Stimulated activated CD4-positive, alpha-beta T cell treated with anti-CD3 and anti-CD28 coated beads, Interleukin-1b, Interleukin-23, amount 100 ng/mL, for 1 hour (primary cell): ENCODE data around the gene PI4KA.
"Not testable (repeated sequence)": the region's sequence is repeated elsewhere in the genome, so short reads cannot be mapped to it uniquely, and the experiment has no call there.

Source experiments
- DNase-seq, 2 donors: peaks; one replicate each; pipeline ENCODE4 v3.0.0-alpha.2; 2020; ENCODE audit warnings: low read depth in 2 of 2

Gene PI4KA

DNA sequence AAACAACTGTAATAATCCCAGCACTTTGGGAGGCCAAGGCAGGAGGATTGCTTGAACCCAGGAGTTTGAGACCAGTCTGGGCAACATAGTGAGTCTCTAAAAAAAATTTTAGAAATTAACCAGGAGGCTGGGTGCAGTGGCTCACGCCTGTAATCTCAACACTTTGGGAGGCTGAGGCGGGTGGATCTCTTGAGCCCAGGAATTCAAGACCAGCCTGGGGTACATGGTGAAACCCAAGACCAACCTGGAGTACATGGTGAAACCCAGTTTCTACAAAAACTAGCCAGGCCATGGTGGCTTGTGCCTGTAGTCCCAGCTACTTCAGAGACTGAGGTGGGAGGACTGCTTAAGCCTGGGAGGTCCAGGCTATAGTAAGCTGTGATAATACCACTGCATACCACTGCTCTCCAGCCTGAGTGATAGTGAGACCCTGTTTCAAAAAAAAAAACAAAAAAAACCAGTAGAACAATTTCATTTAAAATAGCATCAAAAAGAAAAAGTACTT, 11.2 kb downstream of the PI4KA start:
- no peak for DNase-seq

DNA sequence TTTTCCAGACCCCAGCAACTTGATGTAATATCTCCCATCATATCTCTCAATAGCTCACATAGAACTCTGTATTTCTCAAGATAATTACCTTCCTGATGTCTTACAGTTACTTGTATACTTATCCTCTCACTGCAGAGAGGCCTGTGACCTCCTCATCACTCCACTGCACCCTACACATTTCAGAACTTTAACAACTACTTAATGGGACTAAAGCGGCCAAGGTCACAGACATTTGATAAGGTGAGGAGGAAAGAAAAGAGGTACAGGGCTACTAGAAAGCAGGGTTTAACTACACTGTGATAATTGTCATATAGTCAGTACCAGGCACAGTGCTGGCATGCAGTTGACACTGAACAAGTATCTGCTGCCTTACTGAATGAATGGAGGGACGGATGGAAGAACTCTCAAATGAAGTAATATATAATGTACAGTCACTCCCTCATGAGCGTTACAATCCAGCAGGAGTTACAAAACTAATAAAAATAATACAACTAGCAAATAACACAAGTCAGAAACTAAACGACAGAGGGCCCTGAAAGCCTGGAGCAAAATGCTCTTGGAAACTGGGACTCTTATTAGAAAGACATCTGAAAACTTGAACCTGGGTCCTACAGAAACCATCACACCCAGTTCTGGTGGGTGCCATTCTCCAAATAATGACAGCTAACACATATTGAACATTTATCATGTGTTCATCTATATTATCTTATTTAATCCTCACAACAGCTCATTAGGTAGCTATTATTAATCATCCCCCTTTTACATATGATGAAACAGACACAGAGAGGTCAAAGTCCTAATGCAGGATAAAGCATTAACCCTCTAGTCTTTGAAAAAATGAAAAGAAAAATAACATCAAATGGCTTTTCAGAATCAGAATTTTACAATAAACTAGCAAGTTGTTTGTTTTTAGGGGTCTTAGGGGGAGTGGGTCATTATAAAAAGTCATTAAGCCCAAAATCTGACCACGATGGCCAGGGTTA, 14.3 kb downstream of the PI4KA start:
- DNase-seq: no peak

DNA sequence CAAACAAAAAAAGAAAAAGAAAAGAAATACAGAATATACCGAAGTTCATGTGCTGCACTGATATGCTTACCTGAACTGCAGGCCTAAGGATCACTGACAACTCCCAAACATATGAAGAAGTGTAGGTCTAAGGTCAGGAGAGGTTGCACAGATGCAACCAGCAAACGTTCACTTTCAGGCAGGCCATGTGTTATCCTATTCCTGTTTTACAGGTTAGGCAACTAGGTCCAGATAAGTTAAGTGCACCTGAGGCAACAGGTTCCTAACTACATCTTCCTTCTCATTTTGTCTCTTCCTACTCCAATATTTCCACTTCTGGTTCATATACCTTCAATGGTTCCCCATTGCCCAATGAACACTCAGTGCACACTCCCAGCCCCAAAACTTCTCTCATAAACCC, 15.1 kb downstream of the PI4KA start:
- no peak for DNase-seq

DNA sequence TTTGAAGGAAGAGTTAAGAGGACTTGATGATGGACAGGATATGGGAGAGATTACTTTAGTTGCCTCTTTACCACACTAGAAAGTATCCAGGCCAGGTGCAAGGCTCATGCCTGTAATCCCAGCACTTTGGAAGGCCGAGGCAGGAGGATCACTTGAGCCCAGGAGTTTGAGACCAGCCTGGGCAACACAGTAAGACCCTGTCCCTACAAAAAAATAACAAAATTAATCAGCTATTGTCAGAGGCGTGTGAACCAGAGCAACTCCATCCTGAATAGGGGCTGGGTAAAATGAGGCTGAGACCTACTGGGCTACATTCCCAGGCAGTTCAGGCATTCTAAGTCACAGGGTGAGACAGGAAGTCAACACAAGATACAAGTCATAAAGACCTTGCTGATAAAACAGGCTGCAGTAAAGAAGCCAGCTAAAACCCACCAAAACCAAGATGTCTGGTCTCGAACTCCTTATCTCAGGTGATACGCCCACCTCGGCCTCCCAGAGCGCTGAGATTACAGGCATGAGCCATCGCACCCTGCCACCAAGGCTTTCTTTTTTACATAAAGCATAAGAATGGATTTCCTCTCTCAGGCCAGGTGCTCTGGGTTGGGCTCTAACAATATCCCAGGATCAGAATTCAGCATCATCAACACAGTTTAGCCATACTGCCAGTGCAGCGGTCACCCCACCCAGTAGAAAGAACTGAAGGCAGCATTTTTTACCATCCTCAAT, 17.8 kb downstream of the PI4KA start:
- no peak for DNase-seq

DNA sequence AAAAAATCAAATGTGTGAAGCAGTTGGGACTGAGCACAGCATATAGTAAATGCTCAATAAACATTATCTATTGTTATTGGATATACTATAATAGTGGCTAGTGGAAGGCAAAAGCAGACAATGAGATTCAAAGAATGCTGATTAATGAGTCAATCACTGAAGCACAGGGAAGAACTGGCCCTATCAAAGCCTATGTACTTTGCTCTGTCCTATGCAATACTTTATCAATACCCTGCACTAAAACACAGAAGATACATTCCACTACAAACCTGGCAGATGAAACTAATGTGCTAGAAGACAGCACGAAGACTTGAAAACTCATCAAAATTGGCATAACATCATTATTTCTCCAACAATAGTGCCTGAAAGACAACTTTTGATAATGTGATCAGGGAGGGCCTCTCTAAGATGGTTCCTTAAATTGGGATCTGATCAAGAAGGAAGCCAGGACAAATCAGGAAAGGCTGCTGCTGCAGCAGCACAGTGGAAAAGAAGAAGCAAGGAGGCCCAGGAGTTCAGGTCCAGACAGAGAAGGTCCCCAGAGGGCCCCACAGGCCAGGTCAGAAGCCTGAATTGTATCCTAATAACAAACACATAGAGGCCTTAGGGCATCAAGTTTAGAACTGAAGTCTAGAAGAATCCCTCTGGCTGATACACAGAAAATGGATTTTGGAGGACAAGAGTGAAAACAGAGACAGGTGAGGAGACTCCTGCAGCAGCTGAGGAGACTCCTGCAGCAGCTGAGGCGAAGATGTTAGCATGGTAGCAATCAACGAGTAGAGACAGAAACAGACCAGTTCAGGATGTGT, 18.6 kb downstream of the PI4KA start:
- DNase-seq: no peak

DNA sequence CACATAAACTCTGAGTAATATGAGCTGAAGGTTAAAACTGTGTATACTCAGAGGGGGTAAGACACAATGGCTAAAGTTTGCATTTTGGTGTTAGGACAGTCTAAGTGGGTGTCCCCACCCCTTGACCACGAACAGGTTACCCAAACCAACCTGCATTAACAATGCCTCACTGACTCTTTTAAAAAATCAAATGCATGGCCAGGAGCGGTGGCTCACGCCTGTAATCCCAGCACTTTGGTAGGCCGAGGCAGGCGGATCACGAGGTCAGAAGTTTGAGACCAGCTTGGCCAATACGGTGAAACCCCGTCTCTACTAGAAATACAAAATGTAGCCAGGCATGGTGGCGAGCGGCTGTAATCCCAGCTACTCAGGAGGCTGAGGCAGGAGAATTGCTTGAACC, 19.3 kb downstream of the PI4KA start:
- DNase-seq: not testable (repeated sequence)

DNA sequence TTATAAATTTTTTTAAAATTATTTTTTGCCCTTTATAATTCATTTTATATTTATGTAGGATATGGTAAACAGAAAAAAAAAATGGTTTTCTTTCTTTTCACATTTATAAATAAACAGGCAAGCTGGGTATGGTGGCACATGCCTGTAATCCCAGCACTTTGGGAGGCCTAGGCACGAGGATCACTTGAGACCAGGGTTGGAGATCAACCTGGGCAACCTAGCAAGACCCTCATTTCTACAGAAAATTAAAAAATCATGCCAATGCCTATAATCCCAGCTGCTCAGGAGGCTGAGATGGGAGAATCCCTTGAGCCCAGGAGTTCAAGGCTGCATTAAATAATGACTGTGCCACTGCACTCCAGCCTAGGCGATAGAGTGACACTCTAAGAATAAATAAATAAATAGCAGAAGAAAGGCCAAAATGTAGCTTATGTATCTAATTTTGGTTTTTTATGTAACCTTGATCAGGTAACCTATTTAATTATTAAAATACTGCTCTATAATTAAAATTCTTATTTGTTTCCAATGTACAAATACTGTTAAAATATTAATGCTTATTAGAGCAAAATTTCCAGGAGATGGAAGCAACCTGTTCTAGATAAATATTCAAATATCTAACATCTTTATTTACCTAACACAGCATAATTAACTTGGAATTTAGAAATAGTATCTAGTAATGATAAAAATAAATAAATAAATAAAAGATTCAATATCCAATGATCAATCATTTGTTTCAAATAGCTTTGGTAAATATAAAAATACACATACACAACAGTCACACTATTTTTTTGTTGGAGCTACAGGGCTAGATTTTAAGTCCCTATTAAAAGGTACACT, 21.4 kb downstream of the PI4KA start:
- no peak for DNase-seq

DNA sequence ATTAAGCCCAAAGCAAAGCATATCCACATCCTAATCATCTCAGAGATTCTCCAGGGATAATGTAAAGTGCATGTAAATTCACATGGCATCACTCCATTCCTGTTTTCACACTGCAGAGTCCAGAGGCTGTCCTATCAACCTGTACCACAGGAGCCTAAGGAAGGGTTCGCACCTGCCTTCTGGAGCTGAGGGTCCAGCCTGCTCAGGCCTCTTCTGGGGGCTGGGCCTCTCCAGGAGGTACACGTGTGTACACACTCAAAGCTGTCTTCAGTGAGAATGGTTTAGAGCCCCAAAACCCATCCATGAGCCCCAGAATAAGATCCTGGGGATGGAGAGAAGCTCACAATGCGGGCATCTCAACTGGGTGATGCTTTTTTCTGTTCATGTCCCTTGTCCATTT, 23.9 kb downstream of the PI4KA start:
- no peak for DNase-seq

DNA sequence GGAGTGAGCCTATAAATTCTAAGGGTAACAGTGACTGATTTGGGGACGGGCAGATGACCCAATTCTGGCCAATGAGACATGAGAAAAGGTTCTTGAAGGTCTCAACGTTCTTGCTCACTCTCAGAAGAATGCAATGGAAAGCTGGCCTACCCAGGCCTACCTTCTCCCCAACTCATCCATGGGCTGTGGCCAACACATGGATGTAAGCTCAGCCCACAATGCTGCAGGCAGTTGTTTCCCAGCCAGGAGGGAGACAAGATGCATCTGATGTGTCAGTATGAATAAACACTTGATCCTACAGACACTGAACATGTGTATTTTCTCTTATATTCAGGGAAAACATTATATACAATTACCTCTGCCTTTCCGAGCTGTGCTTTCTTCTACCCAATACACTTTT, 24.4 kb downstream of the PI4KA start:
- DNase-seq: no peak

DNA sequence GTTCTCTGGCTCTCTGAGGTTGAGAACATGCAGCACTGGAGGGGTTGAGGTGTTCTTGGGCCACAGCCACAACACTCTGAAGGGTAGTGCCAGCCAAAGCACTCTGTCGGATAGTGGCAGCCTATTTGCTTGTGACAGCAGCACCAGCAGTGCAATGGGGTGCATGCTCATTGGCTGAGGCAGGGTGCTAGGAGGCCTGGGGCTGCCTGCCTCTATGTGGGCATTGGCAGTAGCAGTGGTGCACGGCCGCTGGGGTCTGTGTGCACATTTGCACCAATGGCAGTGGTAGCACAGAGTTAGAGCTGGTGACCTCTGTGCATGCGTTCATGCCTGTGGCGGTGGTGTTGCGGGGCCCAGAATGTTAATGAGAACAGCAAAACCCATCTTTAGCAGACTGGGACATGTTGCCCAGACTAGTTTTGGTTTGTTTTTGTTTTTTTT, 25.4 kb downstream of the PI4KA start:
- DNase-seq: no peak

DNA sequence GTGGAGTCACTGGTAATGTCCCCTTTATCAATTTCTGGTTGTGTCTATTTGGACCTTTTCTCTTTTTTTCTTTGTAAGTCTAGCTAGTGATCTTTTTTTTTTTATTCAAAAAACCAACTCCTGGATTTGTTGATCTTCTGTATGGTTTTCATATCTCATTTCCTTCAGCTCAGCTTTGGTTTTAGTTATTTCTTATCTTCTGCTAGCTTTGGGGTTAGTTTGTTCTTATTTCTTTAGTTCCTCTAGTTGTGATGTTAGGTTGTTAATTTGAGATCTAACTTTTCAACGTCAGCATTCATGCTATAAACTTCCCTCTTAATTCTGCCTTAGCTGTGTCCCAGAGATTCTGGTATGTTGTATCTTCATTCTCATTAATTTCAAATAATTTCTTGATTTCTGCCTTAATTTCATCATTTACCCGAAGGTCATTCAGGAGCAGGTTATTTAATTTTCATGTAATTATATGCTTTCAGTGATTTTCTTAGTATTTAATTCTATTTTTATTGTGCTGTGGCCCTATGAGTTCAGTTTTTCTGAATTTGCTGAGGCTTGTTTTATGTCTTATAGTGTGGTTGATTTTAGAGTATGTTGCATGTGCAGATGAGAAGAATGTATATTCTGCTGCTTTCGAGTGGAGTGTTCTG, 29.0 kb downstream of the PI4KA start:
- no peak for DNase-seq

DNA sequence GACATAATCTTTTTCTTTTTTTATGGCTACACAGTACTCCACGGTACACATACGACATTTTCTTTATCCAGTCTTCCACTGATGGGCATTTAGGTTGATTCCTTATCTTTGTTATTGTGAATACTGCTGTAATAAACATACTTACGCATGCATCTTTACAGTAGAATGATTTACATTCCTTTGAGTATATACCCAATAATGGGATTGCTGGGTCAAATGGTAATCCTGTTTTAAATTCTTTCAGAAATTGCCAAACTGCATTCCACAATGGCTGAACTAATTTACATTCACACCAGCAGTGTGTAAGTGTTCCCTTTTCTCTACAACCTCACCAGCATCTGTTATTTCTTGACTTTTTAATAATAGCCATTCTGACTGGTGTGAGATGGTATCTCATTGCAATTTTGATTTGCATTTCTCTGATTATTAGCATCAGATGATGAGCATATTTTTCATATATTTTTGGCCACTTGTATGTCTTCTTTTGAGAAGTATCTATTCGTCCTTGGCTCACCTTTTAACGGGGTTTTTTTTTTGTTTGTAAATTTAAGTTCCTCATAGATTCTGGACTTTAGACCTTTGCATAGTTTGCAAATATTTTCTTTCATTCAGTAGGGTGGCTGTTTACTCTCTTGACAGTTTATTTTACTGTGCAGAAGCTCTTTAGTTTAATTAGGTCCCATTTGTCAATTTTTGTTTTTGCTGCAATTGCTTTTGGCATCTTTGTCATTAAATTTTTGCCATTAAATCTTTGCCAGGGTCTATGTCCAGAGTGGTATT, 32.0 kb downstream of the PI4KA start:
- not testable (repeated sequence) for DNase-seq

DNA sequence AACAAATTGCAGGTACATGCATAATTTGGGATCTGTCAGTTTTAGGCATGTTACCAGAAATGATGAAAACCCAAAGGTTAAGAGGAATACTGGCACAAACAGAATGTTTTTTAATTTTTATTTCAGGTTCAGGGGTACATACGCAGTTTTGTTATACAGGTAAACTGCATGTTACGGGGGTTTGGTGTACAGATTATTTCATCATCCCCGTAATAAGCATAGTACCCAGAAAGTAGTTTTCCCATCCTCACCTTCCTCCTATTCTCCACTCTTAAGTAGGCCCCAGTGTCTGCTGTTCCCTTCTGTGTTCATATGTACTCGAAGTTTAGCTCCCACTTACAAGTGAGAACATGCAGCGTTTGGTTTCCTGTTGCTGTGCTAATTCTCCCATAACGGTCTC, 33.0 kb downstream of the PI4KA start:
- no peak for DNase-seq

DNA sequence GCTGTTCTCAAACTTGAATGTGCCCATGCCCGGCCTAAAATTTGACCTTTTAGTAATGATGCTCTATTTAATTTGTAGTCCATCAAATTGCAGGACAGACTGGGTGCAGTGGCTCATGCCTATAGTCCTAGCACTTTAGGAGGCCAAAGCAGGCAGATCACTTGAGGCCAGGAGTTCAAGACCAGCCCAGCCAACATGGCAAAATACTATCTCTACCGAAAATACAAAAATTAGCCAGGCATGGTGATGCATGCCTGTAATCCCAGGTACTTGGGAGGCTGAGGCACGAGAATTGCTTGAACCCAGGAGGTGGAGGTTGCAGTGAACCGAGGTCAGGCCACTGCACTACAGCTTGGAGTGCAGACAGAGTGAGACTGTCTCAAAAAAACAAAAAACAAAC, 33.4 kb downstream of the PI4KA start:
- not testable (repeated sequence) for DNase-seq

DNA sequence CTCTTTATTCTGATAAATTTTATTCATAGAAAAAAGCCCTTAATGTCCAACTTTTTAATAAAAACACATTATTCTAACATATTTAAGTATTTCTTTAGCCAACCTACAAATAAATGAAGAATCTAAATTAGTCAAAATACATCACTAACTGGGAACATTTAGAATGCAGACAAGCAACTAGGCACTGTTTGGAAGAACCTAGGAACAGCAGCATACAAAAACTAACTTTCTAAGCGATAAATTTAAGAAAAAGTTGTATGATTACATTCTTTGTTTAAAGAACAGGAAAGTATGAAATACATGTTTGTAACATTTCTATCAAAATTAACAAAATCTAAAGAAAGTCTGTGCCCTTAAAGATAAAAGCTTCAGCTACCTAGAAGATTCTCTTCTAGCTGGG, 35.3 kb downstream of the PI4KA start:
- DNase-seq: no peak

DNA sequence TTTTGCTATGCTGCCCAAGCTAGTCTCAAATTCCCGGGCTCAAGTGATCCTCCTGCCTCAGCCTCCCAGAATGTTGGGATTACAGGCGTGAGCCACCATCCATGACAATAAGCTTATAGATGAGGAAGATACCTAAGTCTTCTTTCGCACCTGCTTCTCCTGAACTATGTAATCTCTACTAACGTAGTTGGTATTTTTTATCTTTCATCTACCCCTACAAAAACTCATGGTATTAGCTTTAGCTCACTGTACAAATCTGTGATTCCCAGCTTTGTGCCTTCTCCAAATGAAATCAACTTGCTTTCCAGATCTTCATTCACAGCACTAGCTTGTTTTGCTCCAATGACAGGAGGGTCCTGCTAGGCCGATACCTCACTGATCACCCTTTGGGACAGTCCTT, 36.4 kb downstream of the PI4KA start:
- DNase-seq: no peak

DNA sequence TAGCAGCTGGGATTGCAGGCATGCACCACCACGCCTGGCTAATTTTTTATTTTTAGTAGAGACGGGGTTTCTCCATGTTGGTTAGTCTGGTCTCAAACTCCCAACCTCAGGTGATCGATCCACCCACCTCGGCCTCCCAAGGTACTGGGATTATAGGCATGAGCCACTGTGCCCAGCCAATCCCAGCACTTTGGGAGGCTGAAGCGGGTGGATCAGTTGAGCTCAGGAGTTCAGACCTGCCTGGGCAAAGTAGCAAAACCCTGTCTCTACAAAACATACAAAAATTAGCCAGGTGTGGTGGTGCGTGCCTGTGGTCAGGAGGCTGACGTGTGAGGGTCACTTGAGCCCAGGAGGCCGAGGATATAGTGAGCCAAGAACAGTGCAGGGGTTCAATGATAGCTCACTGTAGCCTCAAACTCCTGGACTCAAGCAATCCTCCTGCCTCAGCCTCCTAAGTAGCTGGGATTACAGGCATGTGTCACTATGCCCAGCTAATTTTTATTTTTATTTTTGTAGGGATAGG, 36.8 kb downstream of the PI4KA start:
- not testable (repeated sequence) for DNase-seq

DNA sequence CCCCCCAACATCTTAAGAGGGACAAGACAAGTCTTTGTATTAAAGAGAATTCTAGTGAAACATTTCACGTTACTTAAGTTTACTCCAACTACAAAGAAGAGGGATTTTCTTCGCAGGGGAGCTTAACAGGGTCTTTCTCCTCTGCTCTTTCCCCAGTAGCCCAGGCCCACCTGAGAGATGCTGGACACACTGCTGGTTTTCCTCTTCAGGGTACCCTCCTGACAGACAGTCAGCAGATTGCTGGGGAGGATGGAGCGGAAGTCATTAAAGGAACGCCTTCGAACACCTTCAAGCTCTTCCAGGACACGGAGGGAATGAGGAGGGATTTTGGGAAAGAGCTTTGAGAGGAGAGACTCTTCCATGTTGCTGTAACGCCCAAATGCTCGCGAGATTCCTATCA, 39.1 kb downstream of the PI4KA start:
- no peak for DNase-seq

DNA sequence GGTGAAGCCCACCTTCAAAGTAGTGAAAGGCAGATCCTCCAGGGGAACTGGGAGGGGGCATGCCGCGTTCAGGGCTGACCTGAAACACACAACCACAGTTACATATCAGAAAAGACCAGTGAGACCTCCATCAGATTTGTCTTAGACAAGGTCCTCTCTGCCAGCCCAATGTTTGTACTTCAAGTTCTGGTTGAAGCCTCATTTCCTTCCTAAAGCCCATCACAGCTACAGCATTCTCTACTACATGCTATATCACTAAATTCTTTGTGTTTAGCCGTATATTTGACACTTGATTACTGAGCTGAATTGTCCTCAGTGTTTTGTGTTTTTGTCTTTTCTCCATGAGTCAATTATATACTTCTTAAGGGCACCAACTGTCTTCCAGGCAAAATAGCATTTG, 40.1 kb downstream of the PI4KA start:
- DNase-seq: no peak
